ENCODE data around the gene ZC3H7A.

Gene ZC3H7A

GRCh38 chr16:11755022-11755760 lies 41.9 kb downstream of the ZC3H7A start:
- Histone ChIP-seq H3K27ac (ENCODE audit: low read depth in 2 of 2, low read length in 2 of 2) (no peak overlapping the region), H3K9me3 (ENCODE audit: control insufficient read depth in 2 of 2, low read length in 2 of 2) (no peaks in the 10 kb centered on the region), H3K9ac (ENCODE audit: low read depth in 1 of 2, low read length in 2 of 2) (no peak overlapping the region), H3K4me3 (ENCODE audit: low read length in 2 of 2) (no peak overlapping the region), H3K36me3 (ENCODE audit: control insufficient read depth in 2 of 2, insufficient read depth in 2 of 2, low read length in 2 of 2) (peaks cover 36 to 52% of the 10 kb centered on the region in 2 donors), H3K27me3 (ENCODE audit: control insufficient read depth in 2 of 2, insufficient read depth in 2 of 2, low read length in 2 of 2) (no peaks in the 10 kb centered on the region), H3K4me1 (ENCODE audit: control insufficient read depth in 2 of 2, insufficient read depth in 2 of 2, low read length in 2 of 2) (peaks cover 19 to 37% of the 10 kb centered on the region in 2 donors)

GRCh38 chr16:11752856-11753255 lies 44.2 kb downstream of the ZC3H7A start:
- peaks cover 12 to 31% of the 10 kb centered on the region in 2 donors for H3K4me1 ChIP-seq (ENCODE audit: control insufficient read depth in 2 of 2, insufficient read depth in 2 of 2, low read length in 2 of 2)
- H3K36me3 ChIP-seq (ENCODE audit: control insufficient read depth in 2 of 2, insufficient read depth in 2 of 2, low read length in 2 of 2): peaks cover 41 to 54% of the 10 kb centered on the region in 2 donors
- peak overlapping the region in 1 of 2 donors; percentile 70 for H3K27ac ChIP-seq (ENCODE audit: low read depth in 2 of 2, low read length in 2 of 2)
- peak overlapping the region in 1 of 2 donors; percentile 37 for H3K9ac ChIP-seq (ENCODE audit: low read depth in 1 of 2, low read length in 2 of 2)
- no peaks in the 10 kb centered on the region for H3K9me3 ChIP-seq (ENCODE audit: control insufficient read depth in 2 of 2, low read length in 2 of 2)
- H3K4me3 ChIP-seq (ENCODE audit: low read length in 2 of 2): no peak overlapping the region
- no peaks in the 10 kb centered on the region for H3K27me3 ChIP-seq (ENCODE audit: control insufficient read depth in 2 of 2, insufficient read depth in 2 of 2, low read length in 2 of 2)

GRCh38 chr16:11750056-11750455 lies 47.0 kb downstream of the ZC3H7A start:
- Histone ChIP-seq H3K36me3 (ENCODE audit: control insufficient read depth in 2 of 2, insufficient read depth in 2 of 2, low read length in 2 of 2) (peaks cover 26 to 36% of the 10 kb centered on the region in 2 donors), H3K27ac (ENCODE audit: low read depth in 2 of 2, low read length in 2 of 2) (no peak overlapping the region), H3K4me3 (ENCODE audit: low read length in 2 of 2) (no peak overlapping the region), H3K4me1 (ENCODE audit: control insufficient read depth in 2 of 2, insufficient read depth in 2 of 2, low read length in 2 of 2) (peaks cover 11 to 33% of the 10 kb centered on the region in 2 donors), H3K27me3 (ENCODE audit: control insufficient read depth in 2 of 2, insufficient read depth in 2 of 2, low read length in 2 of 2) (no peaks in the 10 kb centered on the region), H3K9ac (ENCODE audit: low read depth in 1 of 2, low read length in 2 of 2) (no peak overlapping the region), H3K9me3 (ENCODE audit: control insufficient read depth in 2 of 2, low read length in 2 of 2) (no peaks in the 10 kb centered on the region)

GRCh38 chr16:11748404-11749254 lies 48.4 kb downstream of the ZC3H7A start:
- Histone ChIP-seq H3K27me3 (ENCODE audit: control insufficient read depth in 2 of 2, insufficient read depth in 2 of 2, low read length in 2 of 2) (no peaks in the 10 kb centered on the region), H3K9ac (ENCODE audit: low read depth in 1 of 2, low read length in 2 of 2) (peak overlapping the region; percentile 26 to 73), H3K4me3 (ENCODE audit: low read length in 2 of 2) (peak overlapping the region; percentile 25 to 67), H3K4me1 (ENCODE audit: control insufficient read depth in 2 of 2, insufficient read depth in 2 of 2, low read length in 2 of 2) (peaks cover 16 to 41% of the 10 kb centered on the region in 2 donors), H3K36me3 (ENCODE audit: control insufficient read depth in 2 of 2, insufficient read depth in 2 of 2, low read length in 2 of 2) (peaks cover 26 to 30% of the 10 kb centered on the region in 2 donors), H3K27ac (ENCODE audit: low read depth in 2 of 2, low read length in 2 of 2) (peak overlapping the region; percentile 90 to 91), H3K9me3 (ENCODE audit: control insufficient read depth in 2 of 2, low read length in 2 of 2) (no peaks in the 10 kb centered on the region)

- peak overlapping the region; percentile 25 to 67 for H3K4me3 ChIP-seq (ENCODE audit: low read length in 2 of 2)
- no peaks in the 10 kb centered on the region for H3K27me3 ChIP-seq (ENCODE audit: control insufficient read depth in 2 of 2, insufficient read depth in 2 of 2, low read length in 2 of 2)
- peak overlapping the region; percentile 18 to 73 for H3K9ac ChIP-seq (ENCODE audit: low read depth in 1 of 2, low read length in 2 of 2)
- H3K36me3 ChIP-seq (ENCODE audit: control insufficient read depth in 2 of 2, insufficient read depth in 2 of 2, low read length in 2 of 2): peaks cover 24 to 25% of the 10 kb centered on the region in 2 donors
- no peaks in the 10 kb centered on the region for H3K9me3 ChIP-seq (ENCODE audit: control insufficient read depth in 2 of 2, low read length in 2 of 2)
- peaks cover 17 to 40% of the 10 kb centered on the region in 2 donors for H3K4me1 ChIP-seq (ENCODE audit: control insufficient read depth in 2 of 2, insufficient read depth in 2 of 2, low read length in 2 of 2)
- peak overlapping the region; percentile 90 to 91 for H3K27ac ChIP-seq (ENCODE audit: low read depth in 2 of 2, low read length in 2 of 2)
Measured at GRCh38 chr16:11747949-11748403, 49.1 kb downstream of the ZC3H7A start.

GRCh38 chr16:11744075-11744470 lies 53.0 kb downstream of the ZC3H7A start:
- Histone ChIP-seq H3K9ac (ENCODE audit: low read depth in 1 of 2, low read length in 2 of 2) (peak overlapping the region in 1 of 2 donors; percentile 38), H3K4me1 (ENCODE audit: control insufficient read depth in 2 of 2, insufficient read depth in 2 of 2, low read length in 2 of 2) (peaks cover 30 to 43% of the 10 kb centered on the region in 2 donors), H3K27me3 (ENCODE audit: control insufficient read depth in 2 of 2, insufficient read depth in 2 of 2, low read length in 2 of 2) (no peaks in the 10 kb centered on the region), H3K36me3 (ENCODE audit: control insufficient read depth in 2 of 2, insufficient read depth in 2 of 2, low read length in 2 of 2) (no peaks in the 10 kb centered on the region), H3K9me3 (ENCODE audit: control insufficient read depth in 2 of 2, low read length in 2 of 2) (no peaks in the 10 kb centered on the region), H3K4me3 (ENCODE audit: low read length in 2 of 2) (peak overlapping the region in 1 of 2 donors; percentile 65), H3K27ac (ENCODE audit: low read depth in 2 of 2, low read length in 2 of 2) (peak overlapping the region; percentile 98)

- Histone ChIP-seq H3K36me3 (ENCODE audit: control insufficient read depth in 2 of 2, insufficient read depth in 2 of 2, low read length in 2 of 2) (no peaks in the 10 kb centered on the region), H3K4me1 (ENCODE audit: control insufficient read depth in 2 of 2, insufficient read depth in 2 of 2, low read length in 2 of 2) (peaks cover 29 to 38% of the 10 kb centered on the region in 2 donors), H3K4me3 (ENCODE audit: low read length in 2 of 2) (peak overlapping the region; percentile 65 to 76), H3K9me3 (ENCODE audit: control insufficient read depth in 2 of 2, low read length in 2 of 2) (no peaks in the 10 kb centered on the region), H3K9ac (ENCODE audit: low read depth in 1 of 2, low read length in 2 of 2) (peak overlapping the region; percentile 88), H3K27me3 (ENCODE audit: control insufficient read depth in 2 of 2, insufficient read depth in 2 of 2, low read length in 2 of 2) (no peaks in the 10 kb centered on the region), H3K27ac (ENCODE audit: low read depth in 2 of 2, low read length in 2 of 2) (peak overlapping the region; percentile 98)
Measured at GRCh38 chr16:11743308-11744074, 53.6 kb downstream of the ZC3H7A start.

- peak within 1 kb of the TSS; percentile 91 to 93 for H3K4me3 ChIP-seq (ENCODE audit: low read length in 2 of 2)
- H3K4me1 ChIP-seq (ENCODE audit: control insufficient read depth in 2 of 2, insufficient read depth in 2 of 2, low read length in 2 of 2): peaks cover 29 to 39% of the 10 kb centered on the region in 2 donors
- H3K27me3 ChIP-seq (ENCODE audit: control insufficient read depth in 2 of 2, insufficient read depth in 2 of 2, low read length in 2 of 2): no peaks in the 10 kb centered on the region
- H3K9me3 ChIP-seq (ENCODE audit: control insufficient read depth in 2 of 2, low read length in 2 of 2): no peaks in the 10 kb centered on the region
- peak within 1 kb of the TSS; percentile 99 for H3K9ac ChIP-seq (ENCODE audit: low read depth in 1 of 2, low read length in 2 of 2)
- peaks cover 0 to 3% of the 10 kb centered on the region in 2 donors for H3K36me3 ChIP-seq (ENCODE audit: control insufficient read depth in 2 of 2, insufficient read depth in 2 of 2, low read length in 2 of 2)
- H3K27ac ChIP-seq (ENCODE audit: low read depth in 2 of 2, low read length in 2 of 2): peak within 1 kb of the TSS; percentile 98
Measured at GRCh38 chr16:11742536-11743307, 54.3 kb downstream of the ZC3H7A start, which contains the start of gene TXNDC11. Gene TXNDC11, minus strand, starts transcription at chr16:11742857. Its CDS starts 127 bp downstream, at chr16:11742730.

GRCh38 chr16:11742093-11742535 lies 54.9 kb downstream of the ZC3H7A start:
- Histone ChIP-seq H3K36me3 (ENCODE audit: control insufficient read depth in 2 of 2, insufficient read depth in 2 of 2, low read length in 2 of 2) (peaks cover 0 to 4% of the 10 kb centered on the region in 2 donors), H3K4me3 (ENCODE audit: low read length in 2 of 2) (peak overlapping the region; percentile 91 to 93), H3K27ac (ENCODE audit: low read depth in 2 of 2, low read length in 2 of 2) (peak overlapping the region; percentile 98), H3K9ac (ENCODE audit: low read depth in 1 of 2, low read length in 2 of 2) (peak overlapping the region; percentile 99), H3K9me3 (ENCODE audit: control insufficient read depth in 2 of 2, low read length in 2 of 2) (no peaks in the 10 kb centered on the region), H3K27me3 (ENCODE audit: control insufficient read depth in 2 of 2, insufficient read depth in 2 of 2, low read length in 2 of 2) (no peaks in the 10 kb centered on the region), H3K4me1 (ENCODE audit: control insufficient read depth in 2 of 2, insufficient read depth in 2 of 2, low read length in 2 of 2) (peaks cover 25 to 33% of the 10 kb centered on the region in 2 donors)

All from mucosa of rectum (tissue), 2 donors.